Neural progenitor cell (in vitro differentiated cells): ENCODE data around the gene HOXD12. TPM values are rescaled to one million over a fixed set of nuclear protein-coding genes. Genes with fewer than 3 reads are reported as not detected.

ENCODE experiments used
- DNase-seq: peaks from one replicate; pipeline ENCODE4 v3.0.0-alpha.2; 2016; ENCODE audit warnings: low spot score
- H2AFZ ChIP-seq: fragments of 200-600 bp; sonication (generic); replicated peaks from 2 replicates; pipeline ENCODE4 v1.6.1; 2016; ENCODE audit warnings: antibody characterized with exemption
- H3F3A ChIP-seq: fragments of 200-600 bp; sonication (generic); 2 replicates; pipeline ENCODE4 v1.6.1; 2016; ENCODE audit warnings: antibody characterized with exemption, low read depth
- H3K27ac ChIP-seq: fragments of 200-600 bp; sonication (generic); 2 replicates; pipeline ENCODE4 v1.5.1; 2016; ENCODE audit warnings: mild to moderate bottlenecking
- H3K27me3 ChIP-seq: fragments of 200-600 bp; sonication (generic); 2 replicates; pipeline ENCODE4 v1.6.1; 2016; ENCODE audit warnings: mild to moderate bottlenecking, moderate library complexity
- H3K36me3 ChIP-seq: fragments of 200-600 bp; sonication (generic); 2 replicates; pipeline ENCODE4 v1.5.1; 2016
- H3K4me1 ChIP-seq: fragments of 200-600 bp; sonication (generic); 2 replicates; pipeline ENCODE4 v1.6.1; 2016; ENCODE audit warnings: mixed run types
- H3K4me2 ChIP-seq: fragments of 200-600 bp; sonication (generic); 2 replicates; pipeline ENCODE4 v1.6.1; 2016
- H3K4me3 ChIP-seq: fragments of 200-600 bp; sonication (generic); 2 replicates; pipeline ENCODE4 v1.5.1; 2016
- H3K79me2 ChIP-seq: fragments of 200-600 bp; sonication (generic); 2 replicates; pipeline ENCODE4 v1.6.1; 2016; ENCODE audit warnings: low read depth
- H3K9ac ChIP-seq: fragments of 200-600 bp; sonication (generic); 2 replicates; pipeline ENCODE4 v1.6.1; 2016
- H3K9me3 ChIP-seq: fragments of 200-600 bp; sonication (generic); 2 replicates; pipeline ENCODE4 v1.5.1; 2016; ENCODE audit warnings: low read depth
- H4K20me1 ChIP-seq: fragments of 200-600 bp; sonication (generic); 2 replicates; pipeline ENCODE4 v1.6.1; 2016; ENCODE audit warnings: low read depth
- H3K27ac Mint-ChIP-seq: 3 replicates; pipeline ENCODE4 v1.8.0; 2021; ENCODE audit warnings: mixed read lengths
- H3K27me3 Mint-ChIP-seq: 2 replicates; pipeline ENCODE4 v1.8.0; 2022; ENCODE audit warnings: low read depth, mild to moderate bottlenecking, inconsistent platforms, moderate library complexity, mixed read lengths; ENCODE audit not compliant: insufficient read depth
- H3K36me3 Mint-ChIP-seq: 3 replicates; pipeline ENCODE4 v1.8.0; 2021; ENCODE audit warnings: mixed read lengths
- H3K4me1 Mint-ChIP-seq: 3 replicates; pipeline ENCODE4 v1.8.0; 2021; ENCODE audit warnings: mixed read lengths
- H3K4me3 Mint-ChIP-seq: 3 replicates; pipeline ENCODE4 v1.8.0; 2021; ENCODE audit warnings: mild to moderate bottlenecking, moderate library complexity, mixed read lengths
- H3K9me3 Mint-ChIP-seq: 3 replicates; pipeline ENCODE4 v1.8.0; 2020; ENCODE audit warnings: mixed read lengths
- EZH2 ChIP-seq: fragments of 200-600 bp; sonication (generic); IDR thresholded peaks from 2 replicates; pipeline ENCODE4 v1.6.1; 2017; ENCODE audit warnings: antibody characterized with exemption, mild to moderate bottlenecking, moderate library complexity
- EZH2phosphoT487 ChIP-seq: fragments of 200-600 bp; sonication (generic); IDR thresholded peaks from 2 replicates; pipeline ENCODE4 v1.6.1; 2017; ENCODE audit warnings: antibody characterized with exemption
- total RNA-seq: library from RNA; depleted of rRNA; stranded (reverse); fragments of >200 nt; gene quantifications from 2 replicates; pipeline ENCODE4 v1.2.3, GENCODE V29; 2015; ENCODE audit warnings: low replicate concordance
- TF ChIP-seq, protein P1 (sequence below): fragments of 200-600 bp; sonication (generic); IDR thresholded peaks from 2 replicates; pipeline ENCODE4 v1.5.1; 2017; ENCODE audit warnings: antibody characterized with exemption, mild to moderate bottlenecking

HOXD12 gene
- total RNA-seq, 1 donor from 2014 or later: not detected

- Mint-ChIP-seq H3K36me3 (no peaks in the 10 kb centered on the region), H3K4me3 (no peak overlapping the region), H3K4me1 (peaks cover 10% of the 10 kb centered on the region), H3K9me3 (peaks cover 5% of the 10 kb centered on the region), H3K27me3 (peaks cover 91% of the 10 kb centered on the region), H3K27ac (no peak overlapping the region)
- Histone ChIP-seq H3K4me3 (no peak overlapping the region), H2AFZ (no peak overlapping the region), H3K4me2 (no peak overlapping the region), H3K9ac (no peak overlapping the region), H3K36me3 (no peaks in the 10 kb centered on the region), H3K4me1 (peaks cover 12% of the 10 kb centered on the region), H3K9me3 (no peaks in the 10 kb centered on the region), H3K27ac (no peak overlapping the region), H4K20me1 (peaks cover 68% of the 10 kb centered on the region), H3K27me3 (peaks cover 100% of the 10 kb centered on the region), H3F3A (peaks cover 3% of the 10 kb centered on the region), H3K79me2 (no peaks in the 10 kb centered on the region)
- DNase-seq: no peak
- TF ChIP-seq EZH2phosphoT487: peak; percentile 88
- TF ChIP-seq, protein P1, sequence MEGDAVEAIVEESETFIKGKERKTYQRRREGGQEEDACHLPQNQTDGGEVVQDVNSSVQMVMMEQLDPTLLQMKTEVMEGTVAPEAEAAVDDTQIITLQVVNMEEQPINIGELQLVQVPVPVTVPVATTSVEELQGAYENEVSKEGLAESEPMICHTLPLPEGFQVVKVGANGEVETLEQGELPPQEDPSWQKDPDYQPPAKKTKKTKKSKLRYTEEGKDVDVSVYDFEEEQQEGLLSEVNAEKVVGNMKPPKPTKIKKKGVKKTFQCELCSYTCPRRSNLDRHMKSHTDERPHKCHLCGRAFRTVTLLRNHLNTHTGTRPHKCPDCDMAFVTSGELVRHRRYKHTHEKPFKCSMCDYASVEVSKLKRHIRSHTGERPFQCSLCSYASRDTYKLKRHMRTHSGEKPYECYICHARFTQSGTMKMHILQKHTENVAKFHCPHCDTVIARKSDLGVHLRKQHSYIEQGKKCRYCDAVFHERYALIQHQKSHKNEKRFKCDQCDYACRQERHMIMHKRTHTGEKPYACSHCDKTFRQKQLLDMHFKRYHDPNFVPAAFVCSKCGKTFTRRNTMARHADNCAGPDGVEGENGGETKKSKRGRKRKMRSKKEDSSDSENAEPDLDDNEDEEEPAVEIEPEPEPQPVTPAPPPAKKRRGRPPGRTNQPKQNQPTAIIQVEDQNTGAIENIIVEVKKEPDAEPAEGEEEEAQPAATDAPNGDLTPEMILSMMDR: no peak
- peak; percentile 89 for TF ChIP-seq EZH2
Observed at GRCh38 chr2:176071330-176072291, 28.0 kb upstream of the HOXD12 start.

- Mint-ChIP-seq H3K27ac (no peak overlapping the region), H3K36me3 (no peaks in the 10 kb centered on the region), H3K4me1 (peaks cover 10% of the 10 kb centered on the region), H3K9me3 (peaks cover 5% of the 10 kb centered on the region), H3K27me3 (peaks cover 93% of the 10 kb centered on the region), H3K4me3 (no peak overlapping the region)
- Histone ChIP-seq H4K20me1 (peaks cover 75% of the 10 kb centered on the region), H2AFZ (no peak overlapping the region), H3K4me1 (peaks cover 6% of the 10 kb centered on the region), H3K79me2 (no peaks in the 10 kb centered on the region), H3K27me3 (peaks cover 100% of the 10 kb centered on the region), H3K4me2 (no peak overlapping the region), H3F3A (peaks cover 3% of the 10 kb centered on the region), H3K36me3 (no peaks in the 10 kb centered on the region), H3K4me3 (no peak overlapping the region), H3K9ac (no peak overlapping the region), H3K9me3 (no peaks in the 10 kb centered on the region), H3K27ac (no peak overlapping the region)
- no peak for DNase-seq
- TF ChIP-seq, protein P1: no peak
- TF ChIP-seq EZH2phosphoT487: peak; percentile 8
Observed at GRCh38 chr2:176072292-176072669, 27.3 kb upstream of the HOXD12 start.

- Mint-ChIP-seq H3K36me3 (no peaks in the 10 kb centered on the region), H3K9me3 (peaks cover 5% of the 10 kb centered on the region), H3K27ac (no peak overlapping the region), H3K27me3 (peaks cover 90% of the 10 kb centered on the region), H3K4me1 (peaks cover 6% of the 10 kb centered on the region), H3K4me3 (no peak overlapping the region)
- H3K27me3 ChIP-seq: peaks cover 100% of the 10 kb centered on the region
- no peak overlapping the region for H3K9ac ChIP-seq
- peak; percentile 50 for DNase-seq
- H3K27ac ChIP-seq: no peak overlapping the region
- H3K4me1 ChIP-seq: no peaks in the 10 kb centered on the region
- H3K36me3 ChIP-seq: no peaks in the 10 kb centered on the region
- H3K4me3 ChIP-seq: no peak overlapping the region
- no peak overlapping the region for H3K4me2 ChIP-seq
- no peak overlapping the region for H2AFZ ChIP-seq
- no peaks in the 10 kb centered on the region for H3K9me3 ChIP-seq
- no peaks in the 10 kb centered on the region for H3K79me2 ChIP-seq
- peaks cover 70% of the 10 kb centered on the region for H4K20me1 ChIP-seq
- peaks cover 3% of the 10 kb centered on the region for H3F3A ChIP-seq
- TF ChIP-seq EZH2: peak; percentile 91
- peak; percentile 70 for TF ChIP-seq EZH2phosphoT487
- TF ChIP-seq, protein P1: no peak
Observed at GRCh38 chr2:176072951-176073904, 26.4 kb upstream of the HOXD12 start.
